HepG2 (cell line): ENCODE results near the gene DRAM1. TPM values are rescaled to one million over a fixed set of nuclear protein-coding genes. Genes with fewer than 3 reads are reported as not detected.

ENCODE experiments used
- CHD4 ChIP-seq: fragments of 200-600 bp; sonication (generic); IDR thresholded peaks from 2 replicates; pipeline ENCODE4 v1.7.0; 2017; ENCODE audit warnings: mild to moderate bottlenecking, low read length, borderline replicate concordance
- FIP1L1 ChIP-seq: fragments of 200-400 bp; formaldehyde crosslinking; IDR thresholded peaks from 2 replicates; pipeline ENCODE4 v1.6.1; 2018; ENCODE audit warnings: low read depth, mild to moderate bottlenecking, low read length, moderate library complexity, borderline replicate concordance; ENCODE audit not compliant: insufficient read depth
- HOXA9 ChIP-seq: sonication (generic); formaldehyde crosslinking; IDR thresholded peaks from 2 replicates; pipeline ENCODE4 v1.8.1; 2022; ENCODE audit warnings: missing genetic modification reagents, mild to moderate bottlenecking, moderate library complexity, borderline replicate concordance
- KDM3A ChIP-seq: IDR thresholded peaks from 2 replicates; pipeline ENCODE4 v1.6.1; 2018; ENCODE audit warnings: low read depth, missing compliant biosample characterization
- NFIB ChIP-seq: sonication (generic); formaldehyde crosslinking; IDR thresholded peaks from 2 replicates; pipeline ENCODE4 v1.9.0; 2021; ENCODE audit warnings: missing genetic modification reagents, mild to moderate bottlenecking, borderline replicate concordance
- NR2F6 ChIP-seq, 2 experiments: IDR thresholded peaks; 2 replicates each; pipeline ENCODE4 v1.6.1; 2016; ENCODE audit warnings: antibody characterized with exemption in 1 of 2, mild to moderate bottlenecking in 1 of 2
- PHF8 ChIP-seq: sonication (generic); formaldehyde crosslinking; IDR thresholded peaks from 2 replicates; pipeline ENCODE4 v1.5.0; 2020; ENCODE audit warnings: missing genetic modification reagents
- PPARG ChIP-seq: conservative IDR thresholded peaks from 2 replicates; pipeline ENCODE4 v1.6.1; 2016; ENCODE audit warnings: missing biosample characterization, missing genetic modification reagents
- RFX5 ChIP-seq: IDR thresholded peaks from 2 replicates; pipeline ENCODE4 v1.6.1; 2011; ENCODE audit warnings: low read depth, low read length, improper control_type of control experiment
- SMC3 ChIP-seq: IDR thresholded peaks from 2 replicates; pipeline ENCODE4 v1.6.1; 2011; ENCODE audit warnings: low read length, improper control_type of control experiment
- SP1 ChIP-seq, 2 experiments: fragments of 450-650 bp in 1 of 2; sonication (generic) in 1 of 2; formaldehyde crosslinking in 1 of 2; IDR thresholded peaks; 2 replicates each; pipeline versions ENCODE4 v1.4.0 to v1.6.1; 2016 to 2020; ENCODE audit warnings: missing genetic modification reagents in 1 of 2
- SP5 ChIP-seq: IDR thresholded peaks from 2 replicates; pipeline ENCODE4 v1.6.1; 2016; ENCODE audit warnings: low read depth, borderline replicate concordance
- ZFP62 ChIP-seq: sonication (generic); formaldehyde crosslinking; IDR thresholded peaks from 2 replicates; pipeline ENCODE4 v1.4.0; 2020; ENCODE audit warnings: missing genetic modification reagents
- ZIK1 ChIP-seq: sonication (generic); formaldehyde crosslinking; IDR thresholded peaks from 2 replicates; pipeline ENCODE4 v1.5.0; 2020; ENCODE audit warnings: mild to moderate bottlenecking, low read depth, missing genetic modification reagents, borderline replicate concordance
- ZMYM4 ChIP-seq: sonication (generic); formaldehyde crosslinking; IDR thresholded peaks from 2 replicates; pipeline ENCODE4 v1.8.1; 2023; ENCODE audit warnings: mild to moderate bottlenecking, missing genetic modification reagents
- ZNF138 ChIP-seq: sonication (generic); formaldehyde crosslinking; IDR thresholded peaks from 2 replicates; pipeline ENCODE4 v1.5.0; 2020; ENCODE audit warnings: mild to moderate bottlenecking, low read depth, missing genetic modification reagents
- ZNF333 ChIP-seq: sonication (generic); formaldehyde crosslinking; IDR thresholded peaks from 2 replicates; pipeline ENCODE4 v1.4.0; 2020; ENCODE audit warnings: mild to moderate bottlenecking, missing genetic modification reagents, borderline replicate concordance
- ZNF34 ChIP-seq: sonication (generic); formaldehyde crosslinking; IDR thresholded peaks from 2 replicates; pipeline ENCODE4 v1.4.0; 2020; ENCODE audit warnings: mild to moderate bottlenecking, missing genetic modification reagents, borderline replicate concordance
- ZNF724P ChIP-seq: sonication (generic); formaldehyde crosslinking; IDR thresholded peaks from 2 replicates; pipeline ENCODE4 v1.8.0; 2022; ENCODE audit warnings: missing genetic modification reagents, borderline replicate concordance
- ZSCAN29 ChIP-seq: sonication (generic); formaldehyde crosslinking; conservative IDR thresholded peaks from 2 replicates; pipeline ENCODE4 v1.4.0; 2020; ENCODE audit warnings: mild to moderate bottlenecking, missing genetic modification reagents
- ZZZ3 ChIP-seq: sonication (generic); formaldehyde crosslinking; IDR thresholded peaks from 2 replicates; pipeline ENCODE4 v1.4.0; 2020; ENCODE audit warnings: missing genetic modification reagents, mild to moderate bottlenecking, borderline replicate concordance
- polyA plus RNA-seq, 8 experiments: library from polyadenylated mRNA; depleted of rRNA in 3 of 8; stranded (reverse) in 7 of 8; unstranded in 1 of 8; fragments of >200 nt; fragmentation: Illumina TruSeq in 4 of 8; extraction: Trizol in 4 of 8; gene quantifications; 2 replicates each; pipeline versions ENCODE4 v1.2.1 to v1.2.3, GENCODE V29; 2011 to 2016; ENCODE audit warnings: low read depth in 4 of 8, missing spikeins in 1 of 8, mixed read lengths in 1 of 8; ENCODE audit not compliant: insufficient read depth in 1 of 8
- total RNA-seq, 5 experiments: library from RNA; depleted of rRNA; stranded (reverse); fragments of >200 nt; fragmentation: Illumina TruSeq; extraction: Trizol; gene quantifications; 2 replicates each; pipeline ENCODE4 v1.2.3, GENCODE V29; 2016; ENCODE audit warnings: low read depth in 1 of 5
- TF ChIP-seq, protein P1 (sequence below): sonication (generic); formaldehyde crosslinking; IDR thresholded peaks from 2 replicates; pipeline ENCODE4 v1.4.0; 2020; ENCODE audit warnings: missing genetic modification reagents, borderline replicate concordance
- TF ChIP-seq, protein P2 (sequence below): fragments of 450-650 bp; IDR thresholded peaks from 2 replicates; pipeline ENCODE4 v1.6.1; 2017; ENCODE audit warnings: mild to moderate bottlenecking

The DRAM1 gene
- total and polyA plus RNA-seq, 2 of the 13 experiments (the other 11 are each of a cell fraction or from before 2014, with no cell fraction given): 20.9 to 32.6 TPM

DNA sequence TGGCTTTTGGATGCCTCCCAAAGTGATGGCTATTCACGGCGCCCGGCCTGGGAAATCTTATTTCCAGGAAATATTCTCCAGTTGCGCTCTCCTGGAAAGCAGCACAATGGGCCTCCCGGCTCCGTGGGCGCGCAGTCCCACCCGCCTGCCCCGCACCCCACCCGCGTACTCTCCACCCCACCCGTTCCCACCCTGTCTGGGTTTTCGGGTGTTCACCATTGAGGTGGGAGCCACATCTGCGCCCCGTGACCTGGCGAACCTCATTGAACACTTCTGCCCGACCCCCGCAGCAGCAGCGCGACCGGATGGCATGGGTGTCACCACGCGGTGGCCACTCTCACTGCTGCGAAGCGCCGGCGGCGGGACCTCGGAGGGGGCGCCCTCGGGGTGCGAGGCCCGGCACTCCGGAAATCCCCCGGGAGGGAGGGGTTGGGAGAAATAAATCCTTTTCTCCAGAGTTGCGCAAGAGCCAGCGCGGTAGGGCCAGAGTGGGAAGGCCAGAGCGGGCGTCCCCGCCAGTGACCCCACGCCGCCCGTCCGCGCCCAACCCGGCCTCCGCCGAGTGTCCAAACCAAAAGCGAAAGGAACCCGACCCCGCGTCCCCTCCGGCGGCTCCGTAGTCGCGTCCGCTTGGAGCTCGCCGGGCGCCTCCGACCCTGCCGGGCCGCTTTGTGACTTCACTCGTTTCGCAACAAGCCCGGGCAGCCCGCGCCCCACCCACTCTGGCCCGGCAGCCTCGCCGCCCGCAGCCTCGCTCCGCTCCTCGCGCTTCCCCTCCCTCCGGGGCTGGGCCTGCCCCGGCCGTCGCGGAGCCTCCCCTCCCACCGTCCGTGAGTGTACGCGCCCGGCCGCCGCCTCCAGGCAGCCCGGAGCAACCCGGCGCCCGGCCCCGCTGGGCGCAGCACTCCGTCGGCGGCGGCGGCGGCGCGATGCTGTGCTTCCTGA, at the start of gene DRAM1 (continued):
- TF ChIP-seq, protein P1, sequence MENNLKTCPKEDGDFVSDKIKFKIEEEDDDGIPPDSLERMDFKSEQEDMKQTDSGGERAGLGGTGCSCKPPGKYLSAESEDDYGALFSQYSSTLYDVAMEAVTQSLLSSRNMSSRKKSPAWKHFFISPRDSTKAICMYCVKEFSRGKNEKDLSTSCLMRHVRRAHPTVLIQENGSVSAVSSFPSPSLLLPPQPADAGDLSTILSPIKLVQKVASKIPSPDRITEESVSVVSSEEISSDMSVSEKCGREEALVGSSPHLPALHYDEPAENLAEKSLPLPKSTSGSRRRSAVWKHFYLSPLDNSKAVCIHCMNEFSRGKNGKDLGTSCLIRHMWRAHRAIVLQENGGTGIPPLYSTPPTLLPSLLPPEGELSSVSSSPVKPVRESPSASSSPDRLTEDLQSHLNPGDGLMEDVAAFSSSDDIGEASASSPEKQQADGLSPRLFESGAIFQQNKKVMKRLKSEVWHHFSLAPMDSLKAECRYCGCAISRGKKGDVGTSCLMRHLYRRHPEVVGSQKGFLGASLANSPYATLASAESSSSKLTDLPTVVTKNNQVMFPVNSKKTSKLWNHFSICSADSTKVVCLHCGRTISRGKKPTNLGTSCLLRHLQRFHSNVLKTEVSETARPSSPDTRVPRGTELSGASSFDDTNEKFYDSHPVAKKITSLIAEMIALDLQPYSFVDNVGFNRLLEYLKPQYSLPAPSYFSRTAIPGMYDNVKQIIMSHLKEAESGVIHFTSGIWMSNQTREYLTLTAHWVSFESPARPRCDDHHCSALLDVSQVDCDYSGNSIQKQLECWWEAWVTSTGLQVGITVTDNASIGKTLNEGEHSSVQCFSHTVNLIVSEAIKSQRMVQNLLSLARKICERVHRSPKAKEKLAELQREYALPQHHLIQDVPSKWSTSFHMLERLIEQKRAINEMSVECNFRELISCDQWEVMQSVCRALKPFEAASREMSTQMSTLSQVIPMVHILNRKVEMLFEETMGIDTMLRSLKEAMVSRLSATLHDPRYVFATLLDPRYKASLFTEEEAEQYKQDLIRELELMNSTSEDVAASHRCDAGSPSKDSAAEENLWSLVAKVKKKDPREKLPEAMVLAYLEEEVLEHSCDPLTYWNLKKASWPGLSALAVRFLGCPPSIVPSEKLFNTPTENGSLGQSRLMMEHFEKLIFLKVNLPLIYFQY (CRISPR knock-in tag): peak; percentile 75
- TF ChIP-seq ZMYM4 (CRISPR knock-in tag) (peak; percentile 73), ZNF34 (CRISPR knock-in tag) (no peak), FIP1L1 (no peak), SP5 (CRISPR knock-in tag) (peak; percentile 59; the same call in 1 of the 2 replicates), HOXA9 (peak; percentile 54; the same call in 1 of the 2 replicates), SP1 (IDR thresholded peaks at IDR 0.05) (no peak), SP1 (CRISPR knock-in tag; IDR thresholded peaks at IDR 0.05) (no peak), ZZZ3 (CRISPR knock-in tag) (no peak), NR2F6 (IDR thresholded peaks at IDR 0.05) (no peak), NR2F6 (CRISPR knock-in tag; IDR thresholded peaks at IDR 0.05) (peak; percentile 5; the same call in 1 of the 2 replicates), ZSCAN29 (CRISPR knock-in tag) (no peak), ZNF138 (CRISPR knock-in tag) (peak; percentile 47; the same call in 1 of the 2 replicates), SMC3 (no peak), ZNF333 (CRISPR knock-in tag) (0 out of 2 replicates have a peak, but pooled peaks have one; percentile 50), ZIK1 (CRISPR knock-in tag) (peak; percentile 73; the same call in 1 of the 2 replicates), ZNF724P (no peak), KDM3A (CRISPR knock-in tag) (peak; percentile 66; the same call in 1 of the 2 replicates), CHD4 (no peak), RFX5 (no peak), PPARG (CRISPR knock-in tag) (0 out of 2 replicates have a peak, but pooled peaks have one; percentile 11), PHF8 (peak; percentile 82), NFIB (CRISPR knock-in tag) (no peak), ZFP62 (CRISPR knock-in tag) (no peak)
- TF ChIP-seq, protein P2, sequence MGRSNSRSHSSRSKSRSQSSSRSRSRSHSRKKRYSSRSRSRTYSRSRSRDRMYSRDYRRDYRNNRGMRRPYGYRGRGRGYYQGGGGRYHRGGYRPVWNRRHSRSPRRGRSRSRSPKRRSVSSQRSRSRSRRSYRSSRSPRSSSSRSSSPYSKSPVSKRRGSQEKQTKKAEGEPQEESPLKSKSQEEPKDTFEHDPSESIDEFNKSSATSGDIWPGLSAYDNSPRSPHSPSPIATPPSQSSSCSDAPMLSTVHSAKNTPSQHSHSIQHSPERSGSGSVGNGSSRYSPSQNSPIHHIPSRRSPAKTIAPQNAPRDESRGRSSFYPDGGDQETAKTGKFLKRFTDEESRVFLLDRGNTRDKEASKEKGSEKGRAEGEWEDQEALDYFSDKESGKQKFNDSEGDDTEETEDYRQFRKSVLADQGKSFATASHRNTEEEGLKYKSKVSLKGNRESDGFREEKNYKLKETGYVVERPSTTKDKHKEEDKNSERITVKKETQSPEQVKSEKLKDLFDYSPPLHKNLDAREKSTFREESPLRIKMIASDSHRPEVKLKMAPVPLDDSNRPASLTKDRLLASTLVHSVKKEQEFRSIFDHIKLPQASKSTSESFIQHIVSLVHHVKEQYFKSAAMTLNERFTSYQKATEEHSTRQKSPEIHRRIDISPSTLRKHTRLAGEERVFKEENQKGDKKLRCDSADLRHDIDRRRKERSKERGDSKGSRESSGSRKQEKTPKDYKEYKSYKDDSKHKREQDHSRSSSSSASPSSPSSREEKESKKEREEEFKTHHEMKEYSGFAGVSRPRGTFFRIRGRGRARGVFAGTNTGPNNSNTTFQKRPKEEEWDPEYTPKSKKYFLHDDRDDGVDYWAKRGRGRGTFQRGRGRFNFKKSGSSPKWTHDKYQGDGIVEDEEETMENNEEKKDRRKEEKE: no peak
